Measurements from ENCODE around the gene VSIG8. TPM values are rescaled to one million over a fixed set of nuclear protein-coding genes. Genes with fewer than 3 reads are reported as not detected.
A peak's percentile ranks its signal among the peaks of the same experiment; 100 is the strongest.

The VSIG8 gene
- total RNA-seq, 1 experiment from 2014 or later = not detected

DNA sequence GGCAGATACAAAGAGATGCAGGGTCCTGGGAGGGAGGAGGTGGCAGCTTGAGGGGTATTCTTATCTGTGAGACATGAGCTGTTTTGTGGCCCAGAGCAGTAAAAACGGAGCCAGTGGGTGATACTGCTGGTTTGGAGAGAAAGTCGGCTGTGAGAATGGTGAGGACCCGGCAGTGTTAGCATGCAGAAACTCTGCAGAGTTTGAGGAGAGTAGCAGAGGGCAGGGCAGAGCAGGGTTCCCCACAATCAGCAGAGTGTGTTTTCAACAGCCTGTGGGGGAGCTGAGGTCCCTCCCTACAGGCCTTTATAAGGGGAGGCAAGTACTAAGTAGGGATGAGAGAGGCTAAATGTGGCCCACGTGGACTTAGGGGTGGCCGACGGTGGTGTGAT lies 35.4 kb downstream of the VSIG8 start:
- no TSS peak for BruUV-seq (replicated peaks)
- TF ChIP-seq, protein P1, sequence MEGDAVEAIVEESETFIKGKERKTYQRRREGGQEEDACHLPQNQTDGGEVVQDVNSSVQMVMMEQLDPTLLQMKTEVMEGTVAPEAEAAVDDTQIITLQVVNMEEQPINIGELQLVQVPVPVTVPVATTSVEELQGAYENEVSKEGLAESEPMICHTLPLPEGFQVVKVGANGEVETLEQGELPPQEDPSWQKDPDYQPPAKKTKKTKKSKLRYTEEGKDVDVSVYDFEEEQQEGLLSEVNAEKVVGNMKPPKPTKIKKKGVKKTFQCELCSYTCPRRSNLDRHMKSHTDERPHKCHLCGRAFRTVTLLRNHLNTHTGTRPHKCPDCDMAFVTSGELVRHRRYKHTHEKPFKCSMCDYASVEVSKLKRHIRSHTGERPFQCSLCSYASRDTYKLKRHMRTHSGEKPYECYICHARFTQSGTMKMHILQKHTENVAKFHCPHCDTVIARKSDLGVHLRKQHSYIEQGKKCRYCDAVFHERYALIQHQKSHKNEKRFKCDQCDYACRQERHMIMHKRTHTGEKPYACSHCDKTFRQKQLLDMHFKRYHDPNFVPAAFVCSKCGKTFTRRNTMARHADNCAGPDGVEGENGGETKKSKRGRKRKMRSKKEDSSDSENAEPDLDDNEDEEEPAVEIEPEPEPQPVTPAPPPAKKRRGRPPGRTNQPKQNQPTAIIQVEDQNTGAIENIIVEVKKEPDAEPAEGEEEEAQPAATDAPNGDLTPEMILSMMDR (IDR thresholded peaks at IDR 0.05; ENCODE audit: insufficient read depth in 1 of 2, low read depth in 1 of 2, low read length in 1 of 2, severe bottlenecking in 1 of 2, unreplicated experiment in 1 of 2) = no peak
- ChIA-PET POLR2A (no interaction called here), CTCF (interaction anchor here (0.6 kb wide), 1 partner anchor 103 kb away, joined by 3 read pairs; no protein-coding TSS in a partner anchor)
- peaks cover 5% of the 10 kb centered on the region for H3K4me1 ChIP-seq
- Mint-ChIP-seq H3K36me3 (ENCODE audit: insufficient read depth, unreplicated experiment) (no peaks in the 10 kb centered on the region), H3K9me3 (ENCODE audit: unreplicated experiment) (no peaks in the 10 kb centered on the region), H3K27me3 (ENCODE audit: insufficient read depth, unreplicated experiment) (no peaks in the 10 kb centered on the region), H3K4me1 (ENCODE audit: low read depth, unreplicated experiment) (peaks cover 15% of the 10 kb centered on the region), H3K27ac (ENCODE audit: unreplicated experiment) (no peak overlapping the region), H3K4me3 (ENCODE audit: unreplicated experiment) (no peak overlapping the region)
- H3K27me3 ChIP-seq (replicated peaks; ENCODE audit: control insufficient read depth, insufficient read depth, low read length) = no peaks in the 10 kb centered on the region
- no peak overlapping the region for H3K4me3 ChIP-seq (ENCODE audit: low read depth, low read length)
- intact Hi-C loops (cut with micrococcal nuclease; ENCODE audit: unreplicated experiment) = no loop called here
- H3K9me3 ChIP-seq = no peaks in the 10 kb centered on the region
- H3K36me3 ChIP-seq (ENCODE audit: control insufficient read depth, insufficient read depth, low read length) = no peaks in the 10 kb centered on the region
- DNase-seq = no peak

DNA sequence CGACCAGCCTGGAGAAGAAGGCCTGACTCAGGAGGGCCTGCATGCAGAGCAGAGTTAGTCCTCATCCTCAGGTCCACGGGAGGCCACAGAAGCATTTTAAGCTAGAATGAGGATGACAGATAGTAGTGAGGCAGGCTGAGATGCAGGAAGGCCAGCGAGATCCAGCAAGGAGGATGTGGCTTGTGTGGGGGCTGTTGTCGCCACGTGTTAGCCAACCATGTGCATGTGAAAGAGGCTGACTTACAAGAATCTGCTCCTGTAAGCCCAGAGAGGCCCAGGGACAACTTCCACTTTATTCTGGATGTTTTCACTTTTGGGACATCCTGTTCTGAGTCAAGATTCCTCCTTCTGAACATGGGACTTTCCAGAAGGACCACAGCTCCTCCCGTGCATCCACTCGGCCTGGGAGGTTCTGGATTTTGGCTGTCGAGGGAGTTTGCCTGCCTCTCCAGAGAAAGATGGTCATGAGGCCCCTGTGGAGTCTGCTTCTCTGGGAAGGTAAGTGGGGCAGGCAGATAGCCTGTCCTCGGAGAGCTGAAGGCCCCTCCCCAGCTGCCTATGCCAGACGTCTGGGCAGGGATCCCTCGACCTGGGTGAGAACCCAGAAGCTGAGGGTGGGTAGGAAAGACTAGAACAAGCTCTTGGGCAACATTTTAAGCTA lies 35.9 kb downstream of the VSIG8 start, which contains the start of gene SLAMF8:
Gene SLAMF8 (plus strand): TSS at position 433 of the 661 bp plus-strand sequence. CDS start 26 bp downstream, at position 459.
- no TSS peak for BruUV-seq (replicated peaks)
- Histone ChIP-seq H3K9me3 (no peaks in the 10 kb centered on the region), H3K27me3 (replicated peaks; ENCODE audit: control insufficient read depth, insufficient read depth, low read length) (no peaks in the 10 kb centered on the region), H3K4me1 (peaks cover 5% of the 10 kb centered on the region), H3K4me3 (ENCODE audit: low read depth, low read length) (no peak within 1 kb of the TSS), H3K36me3 (ENCODE audit: control insufficient read depth, insufficient read depth, low read length) (no peaks in the 10 kb centered on the region)
- DNase-seq = no peak
- TF ChIP-seq, protein P1 (IDR thresholded peaks at IDR 0.05; ENCODE audit: insufficient read depth in 1 of 2, low read depth in 1 of 2, low read length in 1 of 2, severe bottlenecking in 1 of 2, unreplicated experiment in 1 of 2) = no peak
- peaks cover 15% of the 10 kb centered on the region for H3K4me1 Mint-ChIP-seq (ENCODE audit: low read depth, unreplicated experiment)
- H3K9me3 Mint-ChIP-seq (ENCODE audit: unreplicated experiment) = no peaks in the 10 kb centered on the region
- H3K27me3 Mint-ChIP-seq (ENCODE audit: insufficient read depth, unreplicated experiment) = no peaks in the 10 kb centered on the region
- H3K4me3 Mint-ChIP-seq (ENCODE audit: unreplicated experiment) = no peak within 1 kb of the TSS
- no peak within 1 kb of the TSS for H3K27ac Mint-ChIP-seq (ENCODE audit: unreplicated experiment)
- intact Hi-C loops (cut with micrococcal nuclease; ENCODE audit: unreplicated experiment) = no loop called here
- CTCF ChIA-PET = interaction anchor here (0.6 kb wide), 1 partner anchor 104 kb away, joined by 3 read pairs; no protein-coding TSS in a partner anchor
- H3K36me3 Mint-ChIP-seq (ENCODE audit: insufficient read depth, unreplicated experiment) = no peaks in the 10 kb centered on the region
- POLR2A ChIA-PET = no interaction called here

DNA sequence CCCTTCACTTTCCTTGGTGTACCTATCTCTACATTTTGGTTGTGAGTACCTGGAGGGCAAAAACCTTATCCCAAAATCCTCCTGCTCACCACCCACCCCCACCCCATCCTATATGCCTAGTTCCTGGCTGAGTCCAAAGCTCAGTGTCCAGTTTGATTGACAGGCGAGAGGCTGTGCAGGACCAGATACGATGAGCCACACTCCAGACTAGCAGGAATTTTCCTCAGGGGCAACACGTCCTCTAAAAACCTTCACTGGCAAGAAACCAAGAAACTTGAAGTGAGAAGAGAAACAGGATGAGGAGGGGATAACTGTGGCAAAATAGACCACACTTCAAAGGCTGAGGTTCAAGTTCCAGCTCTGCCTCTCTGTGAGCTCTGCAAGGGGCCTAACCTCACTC lies 36.9 kb downstream of the VSIG8 start:
- no peaks in the 10 kb centered on the region for H3K9me3 Mint-ChIP-seq (ENCODE audit: unreplicated experiment)
- DNase-seq = no peak
- H3K4me3 Mint-ChIP-seq (ENCODE audit: unreplicated experiment) = no peak overlapping the region
- Histone ChIP-seq H3K4me3 (ENCODE audit: low read depth, low read length) (no peak overlapping the region), H3K9me3 (no peaks in the 10 kb centered on the region), H3K27me3 (replicated peaks; ENCODE audit: control insufficient read depth, insufficient read depth, low read length) (no peaks in the 10 kb centered on the region), H3K36me3 (ENCODE audit: control insufficient read depth, insufficient read depth, low read length) (no peaks in the 10 kb centered on the region), H3K4me1 (peaks cover 5% of the 10 kb centered on the region)
- BruUV-seq (replicated peaks) = no TSS peak
- H3K4me1 Mint-ChIP-seq (ENCODE audit: low read depth, unreplicated experiment) = peaks cover 15% of the 10 kb centered on the region
- intact Hi-C loops (cut with micrococcal nuclease; ENCODE audit: unreplicated experiment) = no loop called here
- CTCF ChIA-PET = interaction anchor here (0.7 to 1.0 kb wide), 2 partner anchors 27 to 45 kb away, joined by 3 to 4 read pairs; partner anchors contain the start of gene DUSP23
- TF ChIP-seq, protein P1 (IDR thresholded peaks at IDR 0.05; ENCODE audit: insufficient read depth in 1 of 2, low read depth in 1 of 2, low read length in 1 of 2, severe bottlenecking in 1 of 2, unreplicated experiment in 1 of 2) = no peak
- no peaks in the 10 kb centered on the region for H3K27me3 Mint-ChIP-seq (ENCODE audit: insufficient read depth, unreplicated experiment)
- no peaks in the 10 kb centered on the region for H3K36me3 Mint-ChIP-seq (ENCODE audit: insufficient read depth, unreplicated experiment)
- POLR2A ChIA-PET = no interaction called here
- peak overlapping the region; percentile 19 for H3K27ac Mint-ChIP-seq (ENCODE audit: unreplicated experiment)

All from Caco-2 (cell line).